Stimulated activated CD4-positive, alpha-beta T cell treated with anti-CD3 and anti-CD28 coated beads, Interleukin-2, amount 100 ng/mL, for 24 hours (primary cell): ENCODE results near the gene TMC2.

Source experiments
- DNase-seq, 2 donors: peaks; one replicate each; pipeline ENCODE4 v3.0.0-alpha.2; 2020

The TMC2 gene

GRCh38 chr20:2626853-2627541 is 90.6 kb downstream of the TMC2 start:
- DNase-seq: no peak

- DNase-seq: no peak
Measured at GRCh38 chr20:2631228-2631627, 94.9 kb downstream of the TMC2 start.

DNA sequence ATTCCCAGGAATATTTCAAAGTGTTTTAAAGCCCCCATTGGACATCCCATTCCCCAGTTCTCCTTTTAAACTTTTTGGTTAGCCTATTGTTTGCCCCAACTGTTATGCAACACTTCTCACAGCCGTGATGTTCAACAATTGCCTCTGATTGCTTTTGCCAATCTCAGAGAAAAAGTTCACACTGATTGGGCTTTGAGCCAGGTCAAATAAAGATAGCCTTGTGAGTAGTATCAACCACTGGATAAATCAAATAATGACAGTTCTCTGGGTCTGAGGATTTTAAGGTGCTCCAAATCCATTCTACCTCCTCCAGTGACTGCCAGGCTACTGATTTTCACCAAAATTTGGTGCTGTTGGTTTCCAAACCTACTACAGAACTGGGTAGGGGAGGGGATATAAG is 97.0 kb downstream of the TMC2 start:
- DNase-seq: no peak

- DNase-seq: no peak
Measured at GRCh38 chr20:2637246-2637645, 100.9 kb downstream of the TMC2 start.

DNA sequence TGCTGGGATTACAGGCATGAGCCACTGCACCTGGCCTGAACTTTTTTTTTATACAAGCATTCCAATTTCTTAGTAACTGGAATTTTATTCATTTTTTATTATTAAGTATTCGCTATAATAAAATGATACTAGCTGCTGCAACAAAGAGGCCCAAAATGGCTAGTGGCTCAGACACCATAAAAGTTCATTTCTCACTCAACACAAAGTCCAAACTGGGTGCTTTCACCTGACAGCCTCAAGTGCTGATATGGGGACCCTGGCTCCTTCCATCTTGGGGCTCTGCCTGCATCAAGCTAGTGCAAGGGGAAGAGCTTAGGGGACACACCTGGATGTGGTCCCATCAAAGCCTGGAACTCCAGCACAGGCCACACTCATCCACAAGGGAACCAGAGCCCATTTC is 103.9 kb downstream of the TMC2 start:
- DNase-seq: no peak

GRCh38 chr20:2640899-2641298 is 104.5 kb downstream of the TMC2 start:
- no peak for DNase-seq

GRCh38 chr20:2643708-2644107 is 107.3 kb downstream of the TMC2 start:
- DNase-seq: no peak

GRCh38 chr20:2651772-2652723 is 115.7 kb downstream of the TMC2 start, which contains the start of gene NOP56:
Gene NOP56 (plus strand): TSS chr20:2652632. CDS start chr20:2652661, 29 bp downstream.
- peak; percentile 95 to 97 for DNase-seq

DNA sequence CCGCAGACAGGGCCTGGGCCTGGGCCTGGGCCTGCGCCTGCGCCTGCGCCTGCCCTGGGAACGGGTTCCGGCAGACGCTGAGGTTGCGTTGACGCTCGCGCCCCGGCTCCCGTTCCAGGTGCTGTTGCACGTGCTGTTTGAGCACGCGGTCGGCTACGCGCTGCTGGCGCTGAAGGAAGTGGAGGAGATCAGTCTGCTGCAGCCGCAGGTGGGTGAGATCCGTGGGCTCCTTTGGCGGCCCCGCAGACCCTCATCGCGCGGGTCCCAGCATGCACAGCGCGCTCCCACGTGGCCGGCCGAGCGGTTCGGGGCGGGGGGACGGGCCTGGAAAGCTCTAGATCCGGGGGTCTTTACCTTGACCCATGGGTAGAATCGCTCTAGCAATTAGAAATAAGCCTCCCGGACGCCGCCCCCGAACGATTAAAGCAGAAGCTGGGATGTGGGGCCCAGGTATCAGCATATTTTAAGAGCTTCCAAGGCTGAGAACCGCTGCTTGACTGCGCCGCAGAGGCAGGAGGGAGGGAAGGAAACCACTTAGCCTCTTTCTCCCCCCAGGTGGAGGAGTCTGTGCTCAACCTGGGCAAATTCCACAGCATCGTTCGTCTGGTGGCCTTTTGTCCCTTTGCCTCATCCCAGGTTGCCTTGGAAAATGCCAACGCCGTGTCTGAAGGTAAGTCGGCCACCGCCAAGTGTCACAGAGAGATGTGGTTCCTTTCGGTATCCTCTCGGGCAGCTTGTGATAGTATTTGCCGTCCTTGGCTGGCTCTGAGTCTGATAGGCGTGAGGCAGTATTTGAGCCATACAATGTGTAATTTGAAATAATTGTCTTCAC is 116.6 kb downstream of the TMC2 start:
- peak; percentile 59 to 62 for DNase-seq

DNA sequence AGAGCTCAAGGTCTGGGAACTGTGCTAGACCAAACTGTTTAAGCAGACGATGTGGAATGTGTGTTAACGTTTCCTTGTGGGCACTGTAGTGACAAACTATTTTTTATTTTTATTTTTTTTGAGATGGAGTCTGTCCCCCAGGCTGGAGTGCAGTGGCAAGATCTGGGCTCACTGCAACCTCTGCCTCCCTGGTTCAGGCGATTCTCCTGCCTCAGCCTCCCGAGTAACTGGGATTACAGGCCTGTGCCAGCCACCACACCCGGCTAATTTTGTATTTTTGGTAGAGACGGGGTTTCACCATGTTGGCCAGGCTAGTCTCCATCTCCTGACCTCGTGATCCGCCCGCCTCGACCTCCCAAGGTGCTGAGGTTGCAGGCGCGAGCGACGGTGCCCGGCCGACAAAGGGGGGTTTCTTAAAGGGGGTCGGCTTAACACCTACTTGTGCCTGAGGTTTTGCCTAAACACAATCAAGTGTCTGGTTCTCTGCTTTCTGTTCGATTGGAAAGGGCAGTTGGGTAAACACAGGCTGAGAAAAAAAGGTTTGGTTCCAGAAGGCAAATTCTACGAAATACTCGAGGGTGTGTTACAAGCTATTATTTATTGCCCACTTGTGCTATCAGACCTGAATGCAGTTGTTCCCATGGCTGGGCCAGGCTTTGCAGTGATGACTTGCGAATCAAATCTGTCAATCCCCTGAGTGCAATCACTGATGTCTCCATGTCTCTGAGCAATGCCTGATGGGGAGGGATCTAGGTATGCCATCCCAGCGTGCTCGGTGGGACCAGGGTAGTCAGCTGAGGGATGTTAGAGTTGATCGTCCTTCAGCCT is 117.4 kb downstream of the TMC2 start:
- DNase-seq: no peak

GRCh38 chr20:2654384-2654822 is 118.0 kb downstream of the TMC2 start:
- no peak for DNase-seq

DNA sequence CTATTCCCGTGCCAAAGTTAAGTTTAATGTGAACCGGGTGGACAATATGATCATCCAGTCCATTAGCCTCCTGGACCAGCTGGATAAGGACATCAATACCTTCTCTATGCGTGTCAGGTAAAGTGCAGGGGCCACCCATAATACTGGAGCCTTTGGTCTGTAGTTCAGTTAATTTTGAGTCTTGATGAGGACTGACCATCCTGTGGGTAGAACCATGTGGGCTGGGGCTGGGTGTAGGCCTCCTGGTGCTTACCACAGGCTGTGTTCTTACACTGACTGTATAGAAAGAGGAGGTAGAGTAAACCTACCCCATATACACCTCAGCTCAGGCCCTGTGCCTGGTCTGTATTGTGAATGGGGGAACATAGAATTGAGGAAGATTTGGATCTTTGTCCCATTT is 118.5 kb downstream of the TMC2 start:
- no peak for DNase-seq

DNA sequence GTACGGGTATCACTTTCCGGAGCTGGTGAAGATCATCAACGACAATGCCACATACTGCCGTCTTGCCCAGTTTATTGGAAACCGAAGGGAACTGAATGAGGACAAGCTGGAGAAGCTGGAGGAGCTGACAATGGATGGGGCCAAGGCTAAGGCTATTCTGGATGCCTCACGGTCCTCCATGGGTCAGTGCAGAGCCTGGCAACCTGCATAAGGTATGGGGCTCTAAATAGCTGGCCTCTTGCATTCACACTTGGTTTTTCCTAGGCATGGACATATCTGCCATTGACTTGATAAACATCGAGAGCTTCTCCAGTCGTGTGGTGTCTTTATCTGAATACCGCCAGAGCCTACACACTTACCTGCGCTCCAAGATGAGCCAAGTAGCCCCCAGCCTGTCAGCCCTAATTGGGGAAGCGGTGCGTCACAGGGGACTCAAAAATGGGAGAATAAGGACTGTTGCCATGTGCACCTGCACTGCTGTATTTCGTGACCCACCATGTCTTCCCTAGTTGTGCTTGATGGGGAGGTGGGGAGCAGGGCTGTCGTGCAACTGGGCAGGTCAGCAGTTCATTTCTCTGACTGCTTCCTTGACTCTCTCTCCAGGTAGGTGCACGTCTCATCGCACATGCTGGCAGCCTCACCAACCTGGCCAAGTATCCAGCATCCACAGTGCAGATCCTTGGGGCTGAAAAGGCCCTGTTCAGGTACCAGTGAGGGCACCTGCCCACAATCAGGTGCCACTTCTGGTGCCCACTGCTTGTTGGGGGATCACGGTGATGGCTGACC is 119.2 kb downstream of the TMC2 start:
- no peak for DNase-seq

- no peak for DNase-seq
Measured at GRCh38 chr20:2656471-2657117, 120.2 kb downstream of the TMC2 start.

DNA sequence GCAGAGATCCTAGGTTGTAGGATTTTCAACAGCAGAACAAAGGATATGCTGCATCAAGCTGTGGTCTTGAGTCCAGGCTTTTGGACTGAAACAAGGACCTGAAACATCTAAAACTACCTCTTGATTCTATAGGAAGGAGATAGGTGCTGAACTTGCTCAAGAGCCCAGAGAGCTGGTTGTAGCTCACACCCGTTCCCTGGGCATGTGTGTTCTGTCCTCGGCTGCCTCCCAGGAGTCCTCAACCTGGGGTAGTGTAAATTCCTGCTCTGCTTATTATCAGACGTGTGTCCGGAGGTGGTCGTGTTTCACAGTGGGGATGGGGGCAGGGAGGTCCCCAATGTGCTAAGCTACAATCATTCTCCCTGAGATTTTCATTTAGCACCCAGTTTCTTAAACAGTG is 120.9 kb downstream of the TMC2 start:
- DNase-seq: no peak

DNA sequence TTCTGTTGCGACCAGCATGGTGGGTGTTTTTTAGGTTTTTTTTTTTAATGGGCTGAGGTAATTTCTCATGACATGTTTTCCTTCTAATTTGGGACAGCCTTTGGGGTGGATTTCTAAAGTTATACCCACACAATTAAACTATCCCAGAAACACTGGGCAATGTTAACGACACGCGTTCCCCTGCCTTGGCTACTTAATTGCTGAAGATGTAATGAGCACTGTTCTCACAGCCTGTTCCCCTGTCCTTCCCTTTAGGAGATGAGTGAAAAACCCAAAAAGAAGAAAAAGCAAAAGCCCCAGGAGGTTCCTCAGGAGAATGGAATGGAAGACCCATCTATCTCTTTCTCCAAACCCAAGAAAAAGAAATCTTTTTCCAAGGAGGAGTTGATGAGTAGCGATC is 121.3 kb downstream of the TMC2 start:
- no peak for DNase-seq

DNA sequence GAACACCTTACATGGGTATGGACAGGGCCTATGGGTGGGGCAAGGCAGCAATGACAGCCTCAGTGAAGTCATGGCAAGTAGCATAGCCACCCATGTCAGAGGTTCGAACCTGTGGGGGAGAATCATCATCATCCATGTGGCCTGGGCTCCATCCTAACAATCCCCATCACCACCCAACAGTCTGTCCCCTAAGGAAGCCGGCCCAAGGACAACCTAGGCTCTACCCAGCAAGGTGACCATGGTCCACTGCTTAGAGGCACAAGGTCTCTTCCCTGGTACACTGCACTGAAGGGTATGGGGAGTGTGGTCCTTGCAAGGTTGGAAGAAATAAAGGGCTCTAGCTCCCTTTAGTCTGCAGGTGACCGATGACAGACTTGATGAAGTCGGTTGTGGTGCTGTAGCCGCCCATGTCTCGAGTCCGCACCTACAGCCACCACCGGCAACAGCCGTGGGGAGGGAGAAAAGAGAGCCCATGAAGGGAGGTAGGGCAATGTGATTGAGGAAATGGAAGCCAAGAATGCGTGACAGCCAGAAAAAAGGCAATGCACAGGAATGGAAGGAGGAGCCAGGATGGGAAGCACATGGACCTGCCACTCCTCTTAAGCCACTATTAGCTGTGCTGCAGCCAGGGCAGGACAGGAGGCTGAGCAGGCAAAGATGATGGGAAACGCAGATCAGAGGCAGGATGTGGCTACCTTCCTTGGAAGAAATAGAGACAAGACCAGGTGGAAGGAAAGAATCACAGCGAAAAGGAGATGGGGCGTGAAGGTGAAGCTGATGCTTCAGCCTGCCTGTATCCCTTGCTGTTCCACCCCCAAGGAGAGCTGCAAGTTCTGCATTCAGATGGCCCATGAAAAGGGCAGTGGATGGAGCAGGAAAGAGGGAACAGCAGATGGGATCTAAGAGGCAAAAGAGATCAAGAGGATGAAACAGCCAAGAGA is 122.3 kb downstream of the TMC2 start:
- peak in 1 of 2 donors; percentile 28 for DNase-seq

DNA sequence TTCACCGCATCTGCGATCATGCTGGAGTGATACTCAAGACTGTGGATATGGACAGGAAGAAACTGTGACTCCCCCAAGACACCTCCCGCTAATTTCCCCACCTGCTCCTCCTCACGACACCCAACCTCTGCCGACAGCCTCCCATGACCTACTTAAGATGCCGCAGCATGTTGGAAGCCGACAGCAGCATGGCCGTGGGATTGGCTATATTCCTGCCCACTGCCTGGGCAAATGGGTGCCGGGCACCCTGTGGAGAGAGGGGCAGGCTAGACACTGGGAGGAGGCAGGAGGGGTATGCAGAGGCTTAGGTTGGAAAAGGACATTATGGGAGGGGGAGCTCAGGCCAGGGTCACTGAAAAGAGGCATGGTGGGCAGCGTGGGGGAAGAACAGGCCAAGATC is 123.2 kb downstream of the TMC2 start:
- DNase-seq: no peak

DNA sequence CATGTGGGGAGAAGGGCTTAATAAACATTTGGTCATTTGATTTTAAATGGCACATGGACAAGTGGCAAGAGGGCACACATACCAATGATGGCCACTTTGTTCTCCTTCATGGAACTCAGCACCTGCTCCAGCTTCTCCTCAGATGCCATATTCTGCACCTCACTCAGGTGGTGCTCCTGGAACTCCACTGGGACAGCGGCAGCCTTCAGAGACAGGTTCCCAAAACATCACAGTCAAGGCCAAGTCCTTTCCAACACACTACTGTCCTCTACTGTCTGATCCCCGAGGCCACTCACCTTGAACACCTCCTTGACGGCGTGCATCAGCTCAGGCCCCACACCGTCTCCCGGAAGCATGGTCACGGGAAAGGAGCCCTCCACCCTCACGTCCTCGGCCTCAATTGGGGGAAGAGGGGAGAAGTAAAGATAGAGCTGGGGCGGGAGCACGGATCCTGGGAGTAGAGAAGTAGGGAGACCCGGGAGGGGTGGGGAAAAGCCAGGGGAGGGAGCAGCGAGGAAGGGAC is 127.1 kb downstream of the TMC2 start:
- no peak for DNase-seq
